Activated gamma-delta T cell (primary cell): Measurements from ENCODE around the gene LNPEP.

Experiments
- DNase-seq: peaks from one replicate; lab custom pipeline; 2025; lab: John Stamatoyannopoulos, UW

LNPEP gene

GRCh38 chr5:96961053-96961452 is 25.2 kb downstream of the LNPEP start:
- no peak for DNase-seq

DNA sequence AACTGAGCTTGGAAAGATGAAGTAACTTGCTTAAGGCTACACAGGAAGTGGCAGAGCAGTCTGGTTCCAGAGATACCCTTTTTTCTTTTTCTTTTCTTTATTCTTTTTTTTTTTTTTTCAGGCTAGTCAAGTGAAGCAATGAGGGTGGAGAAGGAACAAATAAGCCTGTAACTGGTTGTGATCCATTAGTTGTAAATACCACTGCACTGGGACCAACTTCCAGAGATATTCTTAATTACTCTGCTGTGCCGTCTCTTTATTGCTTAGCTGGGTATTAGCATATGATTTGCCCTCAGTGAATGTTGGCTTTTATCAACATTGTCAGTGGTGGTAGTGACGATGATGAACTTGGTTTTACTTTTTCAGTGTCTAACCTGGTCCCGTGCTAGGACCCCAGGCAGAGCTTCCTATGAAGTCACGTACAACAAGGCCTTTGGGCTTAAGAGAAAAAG is 26.7 kb downstream of the LNPEP start:
- no peak for DNase-seq

GRCh38 chr5:96963267-96963666 is 27.4 kb downstream of the LNPEP start:
- DNase-seq, result no peak

DNA sequence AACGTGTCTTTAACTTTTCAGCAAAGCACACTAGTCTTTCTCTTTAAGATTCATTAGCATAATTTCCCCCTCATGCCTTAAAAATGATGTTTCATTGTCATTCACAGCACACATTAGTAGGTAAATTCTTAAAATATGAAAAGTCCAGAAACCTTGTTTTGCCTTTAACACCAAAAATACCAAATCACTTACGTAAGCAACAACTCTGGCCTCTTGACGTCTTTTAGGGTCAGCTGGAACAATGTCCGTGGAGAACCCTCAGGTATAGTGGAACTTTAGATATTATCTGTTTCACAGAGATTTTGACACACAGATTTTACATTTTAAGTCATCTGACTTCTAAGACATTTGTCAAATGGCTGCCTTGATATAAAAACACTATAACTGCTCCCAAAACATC is 30.9 kb downstream of the LNPEP start:
- no peak for DNase-seq

GRCh38 chr5:96967400-96967799 is 31.5 kb downstream of the LNPEP start:
- DNase-seq, result no peak

- DNase-seq, result no peak
Measured at GRCh38 chr5:96968074-96968473, 32.2 kb downstream of the LNPEP start.

- no peak for DNase-seq
Measured at GRCh38 chr5:96968614-96969013, 32.7 kb downstream of the LNPEP start.

GRCh38 chr5:96969366-96969765 is 33.5 kb downstream of the LNPEP start:
- no peak for DNase-seq

DNA sequence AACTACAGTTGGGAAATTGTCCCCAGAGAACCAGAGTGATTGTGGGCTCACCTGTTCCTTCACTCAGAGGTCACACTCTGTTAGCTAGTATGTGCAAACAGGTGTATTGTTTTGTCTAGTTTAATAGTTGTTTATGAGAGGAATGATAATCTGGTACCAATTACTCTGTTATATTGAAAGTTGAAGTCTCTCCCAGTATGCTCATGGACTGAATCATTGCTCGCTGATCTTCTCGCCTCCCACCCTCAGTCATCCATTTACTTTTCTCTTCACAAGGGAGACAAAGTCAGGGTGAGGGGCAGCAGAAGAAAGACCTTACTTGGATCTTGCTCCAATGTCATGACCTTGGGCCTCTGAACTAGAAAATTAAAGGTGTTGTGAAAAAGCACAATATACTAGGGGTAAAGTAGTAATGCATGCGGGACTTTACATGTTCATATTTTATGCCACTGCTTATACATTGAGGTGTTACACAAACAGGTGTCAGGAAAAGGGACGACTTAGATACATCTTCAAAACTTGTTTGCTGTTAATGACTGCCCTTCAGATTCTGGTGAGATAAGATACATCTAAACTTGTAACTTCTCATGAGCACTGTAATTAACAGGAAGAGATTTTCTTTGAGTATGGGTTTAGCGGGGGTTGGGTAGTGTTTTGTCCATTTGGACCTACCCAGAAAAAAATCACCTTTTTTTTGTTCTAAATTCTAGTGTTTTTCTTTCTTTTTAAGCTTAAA is 36.9 kb downstream of the LNPEP start:
- DNase-seq, result no peak

DNA sequence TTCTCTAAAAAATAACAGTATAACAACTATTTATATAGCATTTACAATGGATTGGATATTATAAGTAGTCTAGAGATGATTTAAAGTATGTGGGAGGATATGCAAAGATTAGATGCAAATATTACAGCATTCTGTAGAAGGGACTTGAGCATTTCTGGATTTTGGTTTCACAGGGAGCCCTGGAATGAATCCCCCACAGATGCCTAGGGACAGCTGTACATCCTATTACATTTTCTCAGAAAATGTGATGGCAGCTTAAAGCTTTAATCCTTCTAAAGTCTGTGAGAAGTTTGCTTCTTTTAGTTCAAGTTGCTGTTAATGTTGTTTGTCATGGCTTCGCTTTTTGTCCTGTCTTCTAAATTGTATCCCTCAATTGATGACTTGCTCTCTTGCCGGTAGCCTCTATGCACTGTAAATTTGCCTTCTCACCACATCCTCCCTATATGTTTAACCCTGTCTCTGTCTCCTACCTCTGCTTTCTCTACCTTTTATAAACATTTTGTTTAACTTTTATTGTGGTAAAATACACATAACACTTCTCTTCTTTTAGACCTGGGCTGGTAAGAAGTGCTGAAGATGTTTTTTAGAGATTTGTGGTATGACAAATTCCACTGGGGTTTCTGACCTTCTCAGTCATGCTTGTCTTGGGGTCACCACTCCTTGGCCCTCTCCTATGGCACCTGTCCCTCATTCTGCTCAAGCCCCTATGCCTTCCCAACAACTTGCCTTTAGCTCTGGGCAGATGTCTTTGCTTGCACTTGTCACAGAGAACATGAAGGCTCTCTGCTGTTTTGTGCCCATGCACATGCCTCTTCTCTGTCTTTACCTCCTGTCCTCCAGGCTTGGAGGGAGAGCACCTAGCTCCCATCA is 37.9 kb downstream of the LNPEP start:
- DNase-seq, result no peak

GRCh38 chr5:96975656-96976055 is 39.8 kb downstream of the LNPEP start:
- DNase-seq, result no peak

GRCh38 chr5:96977228-96977627 is 41.3 kb downstream of the LNPEP start:
- no peak for DNase-seq

GRCh38 chr5:96978812-96979449 is 43.1 kb downstream of the LNPEP start:
- DNase-seq, result no peak

DNA sequence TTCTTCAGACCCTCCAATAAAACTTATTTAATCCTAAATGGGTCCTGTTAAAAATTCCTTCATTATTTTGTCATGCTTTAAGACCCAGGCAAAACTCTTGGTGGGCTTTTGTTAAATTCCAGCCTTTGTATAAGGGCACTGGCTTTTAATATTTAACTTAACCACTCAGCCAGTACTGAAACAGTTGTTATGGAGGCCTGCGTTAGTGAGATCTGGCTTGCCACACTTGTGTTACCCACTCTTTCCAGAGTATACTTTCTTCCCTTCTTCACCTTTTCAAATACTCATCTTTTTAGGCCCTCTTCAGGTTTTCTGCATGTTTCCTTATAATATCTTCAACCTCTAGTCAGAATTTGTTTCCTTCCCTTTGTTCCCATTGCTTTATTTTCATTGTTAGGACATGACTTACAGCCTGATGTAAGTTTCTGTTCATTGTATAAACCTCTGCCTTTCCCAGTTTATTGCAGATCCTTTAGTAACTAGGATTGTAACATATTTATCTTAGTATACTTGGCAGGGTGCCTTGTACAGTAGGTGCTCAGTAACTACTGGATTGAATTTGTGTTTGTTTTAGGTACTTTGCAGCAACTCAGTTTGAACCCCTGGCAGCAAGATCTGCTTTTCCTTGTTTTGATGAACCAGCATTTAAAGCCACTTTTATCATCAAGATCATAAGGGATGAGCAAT is 48.8 kb downstream of the LNPEP start:
- DNase-seq, result no peak

GRCh38 chr5:96986450-96986849 is 50.6 kb downstream of the LNPEP start:
- DNase-seq, result no peak

DNA sequence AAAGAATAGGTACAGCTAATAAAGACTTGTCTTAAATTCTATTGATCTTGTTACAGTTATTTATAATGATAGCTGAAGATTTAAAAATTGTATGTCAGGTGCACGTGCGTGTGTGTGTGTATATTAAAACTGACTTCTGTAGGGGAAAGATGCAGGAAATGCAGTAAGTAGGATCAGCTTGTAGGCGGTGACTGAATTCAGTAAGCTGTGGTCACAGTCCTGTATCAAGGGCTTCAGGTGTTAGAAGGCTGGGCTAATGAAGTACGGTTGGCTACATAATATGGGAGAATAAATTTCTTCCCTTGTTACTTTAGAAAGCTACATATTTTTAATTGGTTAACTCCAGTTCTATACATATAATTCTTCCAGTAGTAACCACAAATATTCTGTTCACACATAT is 54.2 kb downstream of the LNPEP start:
- DNase-seq, result no peak

- no peak for DNase-seq
Measured at GRCh38 chr5:96991708-96992107, 55.8 kb downstream of the LNPEP start.

DNA sequence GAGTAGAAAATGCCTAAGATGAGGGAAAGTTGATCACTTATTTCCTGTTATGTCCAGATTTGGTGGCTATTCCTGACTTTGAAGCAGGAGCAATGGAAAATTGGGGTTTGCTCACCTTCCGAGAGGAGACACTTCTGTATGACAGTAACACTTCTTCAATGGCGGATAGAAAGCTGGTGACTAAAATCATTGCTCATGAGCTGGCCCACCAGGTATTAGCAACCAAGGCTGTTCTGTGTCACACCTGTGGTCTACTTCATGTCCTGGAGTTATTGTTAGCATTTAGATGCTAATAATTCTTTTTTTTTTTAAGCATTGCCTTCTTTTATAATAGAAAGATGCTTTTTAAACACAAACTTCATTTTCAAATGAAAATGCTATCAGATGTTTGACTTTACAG is 57.9 kb downstream of the LNPEP start:
- no peak for DNase-seq

GRCh38 chr5:96994493-96994892 is 58.6 kb downstream of the LNPEP start:
- no peak for DNase-seq

DNA sequence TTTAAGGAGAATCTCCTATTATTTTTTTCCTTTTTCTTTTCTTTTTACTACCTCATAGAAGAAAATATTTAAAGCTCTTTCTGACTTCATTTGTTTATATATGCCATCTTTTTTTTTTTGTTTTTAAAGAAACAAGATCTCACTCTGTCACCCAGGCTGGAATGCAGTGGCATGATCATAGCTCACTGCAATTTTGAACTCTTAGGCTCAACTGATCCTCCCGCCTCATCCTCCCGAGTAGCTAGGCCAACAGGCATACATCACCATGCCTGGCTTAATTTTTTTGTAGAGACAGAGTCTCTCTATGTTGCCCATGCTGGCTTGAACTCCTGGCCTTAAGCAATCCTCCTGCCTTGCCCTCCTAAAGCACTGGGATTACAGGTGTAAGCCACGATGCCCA is 59.5 kb downstream of the LNPEP start:
- DNase-seq, result no peak

- no peak for DNase-seq
Measured at GRCh38 chr5:96997265-96997859, 61.5 kb downstream of the LNPEP start.

- DNase-seq, result no peak
Measured at GRCh38 chr5:96999856-97000255, 64.0 kb downstream of the LNPEP start.
